Fibroblast of pulmonary artery (primary cell): ENCODE measurements around the gene TMEM273.

Source experiments
- DNase-seq: peaks from one replicate; pipeline ENCODE4 v3.0.0-alpha.2; 2010; ENCODE audit warnings: low read depth
- H3K4me3 ChIP-seq: replicated peaks from 2 replicates; pipeline ENCODE4 v1.5.1; 2011; ENCODE audit warnings: low read depth, mild to moderate bottlenecking, control low read depth, low read length, moderate library complexity
- TF ChIP-seq, protein P1 (sequence below): IDR thresholded peaks from 2 replicates; pipeline ENCODE4 v1.5.1; 2011; ENCODE audit warnings: mild to moderate bottlenecking, control low read depth, low read length, inconsistent platforms; ENCODE audit errors: missing control alignments

Gene TMEM273

DNA sequence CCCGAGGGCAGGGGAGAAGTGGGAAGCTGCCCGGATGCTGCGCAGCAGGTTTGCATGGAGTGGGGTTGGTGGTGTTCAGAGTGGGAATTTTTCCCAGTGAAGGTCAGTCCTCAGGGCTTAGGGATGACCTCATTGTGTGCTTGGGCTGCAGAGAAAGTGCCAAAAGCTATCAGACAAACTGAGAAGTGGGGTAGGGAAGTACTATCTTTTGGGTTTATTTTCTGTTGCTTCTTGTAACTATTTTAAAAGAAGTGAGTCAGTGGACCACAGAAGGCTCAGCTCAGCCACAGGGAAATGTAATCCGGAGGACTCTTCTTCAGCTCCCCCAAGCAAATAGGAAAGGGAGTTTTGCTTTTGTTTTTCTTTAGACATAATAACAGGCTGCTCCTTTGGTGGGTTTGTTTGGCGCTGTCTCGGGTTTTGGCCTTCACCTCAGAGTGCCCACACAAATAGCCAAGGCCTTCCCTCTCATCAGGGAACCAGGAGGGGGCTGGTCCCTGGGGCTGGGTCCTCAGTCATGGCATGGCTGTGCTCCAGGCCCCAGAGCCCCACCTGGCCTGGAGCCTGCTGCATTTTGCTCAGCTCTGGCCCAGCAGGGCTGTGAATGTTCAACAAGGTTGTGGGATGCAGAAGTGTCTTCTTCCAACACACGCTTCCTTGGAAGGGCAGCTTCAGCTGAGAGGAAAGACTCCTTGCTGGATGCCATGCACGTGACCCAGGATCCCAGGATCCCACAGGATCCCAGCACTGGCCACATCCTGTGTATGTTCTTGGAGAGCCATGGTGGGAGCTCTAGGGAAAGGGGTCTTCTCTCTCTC is 49.0 kb downstream of the TMEM273 start:
- DNase-seq: no peak
- TF ChIP-seq, protein P1, sequence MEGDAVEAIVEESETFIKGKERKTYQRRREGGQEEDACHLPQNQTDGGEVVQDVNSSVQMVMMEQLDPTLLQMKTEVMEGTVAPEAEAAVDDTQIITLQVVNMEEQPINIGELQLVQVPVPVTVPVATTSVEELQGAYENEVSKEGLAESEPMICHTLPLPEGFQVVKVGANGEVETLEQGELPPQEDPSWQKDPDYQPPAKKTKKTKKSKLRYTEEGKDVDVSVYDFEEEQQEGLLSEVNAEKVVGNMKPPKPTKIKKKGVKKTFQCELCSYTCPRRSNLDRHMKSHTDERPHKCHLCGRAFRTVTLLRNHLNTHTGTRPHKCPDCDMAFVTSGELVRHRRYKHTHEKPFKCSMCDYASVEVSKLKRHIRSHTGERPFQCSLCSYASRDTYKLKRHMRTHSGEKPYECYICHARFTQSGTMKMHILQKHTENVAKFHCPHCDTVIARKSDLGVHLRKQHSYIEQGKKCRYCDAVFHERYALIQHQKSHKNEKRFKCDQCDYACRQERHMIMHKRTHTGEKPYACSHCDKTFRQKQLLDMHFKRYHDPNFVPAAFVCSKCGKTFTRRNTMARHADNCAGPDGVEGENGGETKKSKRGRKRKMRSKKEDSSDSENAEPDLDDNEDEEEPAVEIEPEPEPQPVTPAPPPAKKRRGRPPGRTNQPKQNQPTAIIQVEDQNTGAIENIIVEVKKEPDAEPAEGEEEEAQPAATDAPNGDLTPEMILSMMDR: no peak
- no peak overlapping the region for H3K4me3 ChIP-seq

DNA sequence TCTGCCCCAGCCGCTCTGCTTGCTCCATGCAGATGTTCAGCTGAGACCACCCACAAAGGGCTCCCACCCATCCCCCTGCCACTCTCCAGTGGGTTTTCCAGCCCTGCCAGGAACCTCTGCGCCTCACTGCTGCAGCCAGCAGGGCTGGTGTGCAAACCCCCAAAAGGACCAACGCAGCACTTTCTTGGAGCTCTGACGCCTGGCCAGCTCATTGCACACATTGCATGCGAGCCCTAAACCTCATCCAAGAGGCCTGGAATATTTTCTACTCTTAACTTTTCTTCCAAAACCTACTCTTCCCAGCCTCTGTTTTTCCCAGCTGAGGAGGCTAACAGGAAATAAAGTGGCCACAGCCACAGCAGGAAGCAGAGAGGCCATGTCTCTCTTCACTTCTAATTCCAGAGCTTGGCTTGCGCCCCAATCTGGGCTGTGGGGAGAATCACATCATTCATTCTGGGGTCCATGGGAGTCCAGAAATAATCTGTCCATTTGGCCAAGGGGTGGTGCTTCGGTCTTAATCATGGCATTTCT is 49.8 kb downstream of the TMEM273 start:
- TF ChIP-seq, protein P1: no peak
- H3K4me3 ChIP-seq: no peak overlapping the region
- DNase-seq: no peak

DNA sequence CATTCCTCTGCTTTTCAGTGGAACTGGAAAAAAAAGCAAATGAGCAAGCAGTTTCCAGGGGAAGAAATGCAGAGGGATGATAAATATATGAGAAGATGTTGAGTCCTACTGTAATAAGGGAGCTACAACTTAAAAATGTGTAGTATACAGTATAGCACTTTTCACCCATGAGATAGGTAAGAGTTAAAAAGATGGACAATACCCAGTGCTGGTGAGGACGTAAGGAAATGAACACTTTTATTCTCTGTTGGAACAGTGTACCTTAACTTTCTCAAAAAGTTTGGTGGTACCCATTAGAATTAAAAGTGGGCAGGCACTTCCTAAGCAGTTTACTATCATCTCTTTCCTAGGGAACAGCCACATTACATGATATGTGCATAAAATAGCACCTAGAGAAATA is 51.7 kb downstream of the TMEM273 start:
- TF ChIP-seq, protein P1: no peak
- no peak for DNase-seq
- no peak overlapping the region for H3K4me3 ChIP-seq

DNA sequence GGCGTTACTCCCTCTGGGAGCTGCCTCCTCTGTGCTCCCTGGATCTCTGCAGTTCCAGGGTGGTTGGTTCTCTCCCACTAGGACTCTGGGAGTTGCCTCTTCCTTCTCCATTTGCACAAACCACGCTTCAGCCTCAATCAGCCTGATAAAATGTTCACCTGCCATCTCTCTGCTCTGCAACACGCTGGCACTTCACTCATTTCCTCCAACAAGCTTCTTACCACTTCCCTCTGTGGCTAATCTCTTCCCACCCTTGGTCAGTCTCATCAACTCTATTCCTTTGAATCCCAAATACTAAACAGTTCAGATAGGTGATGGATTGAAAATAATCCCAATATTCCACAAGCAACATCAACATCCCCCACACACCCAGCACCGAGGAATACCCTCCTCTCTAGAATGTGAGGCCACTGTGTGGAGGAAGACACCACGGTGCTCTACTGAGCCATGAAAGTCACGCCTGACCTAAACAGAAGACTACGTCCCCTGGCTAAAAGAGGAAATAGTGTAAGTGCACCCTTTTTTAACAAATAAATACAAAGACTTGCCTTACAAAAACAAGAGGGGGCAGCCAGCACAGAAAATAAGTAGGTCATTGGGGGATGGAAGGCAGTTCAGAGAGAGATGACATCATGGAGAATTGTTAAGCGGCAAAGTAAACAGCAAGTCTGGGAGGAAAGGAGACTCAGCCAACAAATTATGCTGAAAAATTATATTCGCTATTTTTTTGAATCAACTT is 52.4 kb downstream of the TMEM273 start:
- TF ChIP-seq, protein P1: no peak
- peak; percentile 2 for DNase-seq
- no peak overlapping the region for H3K4me3 ChIP-seq

DNA sequence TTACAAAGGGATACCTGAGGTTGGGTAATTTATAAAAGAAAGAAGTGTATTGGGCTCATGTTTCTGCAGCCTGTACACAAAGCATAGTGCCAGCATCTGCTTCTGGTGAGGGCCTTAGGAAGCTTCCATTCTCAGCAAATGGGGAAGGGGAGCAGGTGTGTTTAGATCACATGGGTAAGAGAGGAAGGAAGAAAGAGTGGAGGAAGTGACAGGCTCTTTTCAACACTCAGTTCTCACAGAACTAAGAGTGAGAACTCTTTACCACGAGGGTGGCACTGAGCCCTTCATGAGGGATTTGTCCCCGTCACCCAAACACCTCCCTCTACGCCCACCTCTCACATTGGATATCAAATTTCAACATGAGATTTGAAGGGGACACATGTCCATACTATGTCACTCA is 53.9 kb downstream of the TMEM273 start:
- H3K4me3 ChIP-seq: no peak overlapping the region
- DNase-seq: no peak
- TF ChIP-seq, protein P1: no peak

DNA sequence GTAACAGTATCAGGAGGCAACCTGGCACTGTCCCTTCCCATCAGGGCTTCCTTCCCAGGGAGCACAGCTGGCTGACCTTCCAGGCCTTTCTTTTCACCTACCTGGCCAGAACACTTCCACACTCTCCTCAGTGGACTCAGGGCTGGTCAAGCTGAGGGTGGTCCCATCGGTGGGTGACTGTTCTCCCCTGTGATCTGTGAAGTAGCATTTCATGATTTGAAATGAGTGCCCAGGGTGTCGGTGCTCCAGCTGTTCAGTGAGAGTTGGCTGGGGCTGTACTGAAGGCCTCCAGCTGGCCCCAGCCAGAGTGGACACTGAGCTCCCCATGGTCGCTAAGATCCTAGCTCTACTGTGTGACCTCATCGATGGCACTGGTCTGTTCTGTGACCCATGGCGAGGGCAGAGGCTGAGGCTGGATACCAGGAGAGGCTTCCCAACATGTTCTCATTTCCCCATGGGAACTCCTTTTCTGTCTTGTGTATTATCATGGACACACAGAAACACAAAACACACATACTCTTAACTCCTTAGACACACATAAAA is 54.4 kb downstream of the TMEM273 start, which contains the start of gene FAM170B:
FAM170B (minus strand) TSS at position 316 of the 543 bp plus-strand sequence; CDS start at position 213, 103 bp downstream.
- H3K4me3 ChIP-seq: no peak within 1 kb of the TSS
- TF ChIP-seq, protein P1: no peak
- no peak for DNase-seq
